K562 (cell line): ENCODE data around the gene GATAD2B. TPM values are rescaled to one million over a fixed set of nuclear protein-coding genes. Genes with fewer than 3 reads are reported as not detected.
A peak's percentile ranks its signal among the peaks of the same experiment; 100 is the strongest.

Experiments used
- CHD4 ChIP-seq: fragments of 200-600 bp; sonication (generic); IDR thresholded peaks from 3 replicates; pipeline ENCODE4 v1.6.1; 2012; ENCODE audit warnings: low read depth, mild to moderate bottlenecking, mixed read lengths, low read length, inconsistent platforms; ENCODE audit not compliant: insufficient read depth, insufficient replicate concordance, poor library complexity, severe bottlenecking
- ELF2 ChIP-seq: fragments of 250-450 bp; sonication (Bioruptor Pico); IDR thresholded peaks from 2 replicates; pipeline ENCODE4 v1.5.0; 2021; ENCODE audit warnings: mild to moderate bottlenecking
- FOXM1 ChIP-seq, 2 experiments: fragments of 450-650 bp in 1 of 2; sonication (generic) in 1 of 2; formaldehyde crosslinking in 1 of 2; IDR thresholded peaks; 2 replicates each; pipeline versions ENCODE4 v1.6.1 to v1.9.0; 2017 to 2022; ENCODE audit warnings: low read depth in 2 of 2, mild to moderate bottlenecking in 2 of 2, missing genetic modification reagents in 1 of 2, moderate library complexity in 1 of 2
- GATAD2A ChIP-seq: fragments of 450-650 bp; IDR thresholded peaks from 2 replicates; pipeline ENCODE4 v1.6.1; 2017
- GTF2F1 ChIP-seq: IDR thresholded peaks from 2 replicates; pipeline ENCODE4 v1.6.1; 2011; ENCODE audit warnings: low read depth, low read length, improper control_type of control experiment
- HMG20B ChIP-seq: fragments of 250-450 bp; sonication (Bioruptor Pico); IDR thresholded peaks from 2 replicates; pipeline ENCODE4 v1.5.0; 2021; ENCODE audit warnings: mild to moderate bottlenecking
- IRF1 ChIP-seq: sonication (generic); formaldehyde crosslinking; IDR thresholded peaks from 2 replicates; pipeline ENCODE4 v1.8.0; 2022; ENCODE audit warnings: missing genetic modification reagents, mild to moderate bottlenecking, borderline replicate concordance
- MECOM ChIP-seq: fragments of 250-450 bp; sonication (Bioruptor Pico); IDR thresholded peaks from 2 replicates; pipeline ENCODE4 v1.8.0; 2022; ENCODE audit warnings: inconsistent platforms
- PCBP2 ChIP-seq: fragments of 200-400 bp; formaldehyde crosslinking; IDR thresholded peaks from 2 replicates; pipeline ENCODE4 v1.6.1; 2018; ENCODE audit warnings: low read length, low read depth, mild to moderate bottlenecking, moderate library complexity; ENCODE audit not compliant: poor library complexity, severe bottlenecking
- PRDM10 ChIP-seq: fragments of 450-650 bp; IDR thresholded peaks from 2 replicates; pipeline ENCODE4 v1.6.1; 2018; ENCODE audit not compliant: partially characterized antibody
- PTTG1 ChIP-seq: fragments of 450-650 bp; IDR thresholded peaks from 2 replicates; pipeline ENCODE4 v1.6.1; 2016; ENCODE audit warnings: low read depth, mild to moderate bottlenecking, missing genetic modification characterization, missing compliant biosample characterization
- STAT5B ChIP-seq: fragments of 250-450 bp; sonication (Bioruptor Pico); IDR thresholded peaks from 2 replicates; pipeline ENCODE4 v1.8.0; 2021; ENCODE audit warnings: mild to moderate bottlenecking, inconsistent platforms
- TAF9B ChIP-seq: fragments of 450-650 bp; IDR thresholded peaks from 2 replicates; pipeline ENCODE4 v1.6.1; 2018; ENCODE audit warnings: mild to moderate bottlenecking; ENCODE audit not compliant: partially characterized antibody
- TCFL5 ChIP-seq: fragments of 250-450 bp; sonication (Bioruptor Pico); conservative IDR thresholded peaks from 2 replicates; pipeline ENCODE4 v1.6.1; 2021; ENCODE audit warnings: mild to moderate bottlenecking, moderate library complexity, matching md5 sums
- TEAD2 ChIP-seq: fragments of 450-650 bp; IDR thresholded peaks from 2 replicates; pipeline ENCODE4 v1.6.1; 2016; ENCODE audit warnings: missing genetic modification characterization, control low read depth, missing compliant biosample characterization
- THAP7 ChIP-seq: fragments of 250-450 bp; sonication (Bioruptor Pico); IDR thresholded peaks from 2 replicates; pipeline ENCODE4 v1.5.0; 2021
- TRIM25 ChIP-seq: fragments of 450-650 bp; IDR thresholded peaks from 2 replicates; pipeline ENCODE4 v1.7.0; 2016; ENCODE audit warnings: borderline replicate concordance
- ZNF395 ChIP-seq: fragments of 200-800 bp; sonication (Bioruptor generic); IDR thresholded peaks from 2 replicates; pipeline ENCODE4 v1.6.1; 2017; ENCODE audit warnings: missing genetic modification characterization, missing compliant biosample characterization
- polyA plus RNA-seq, 8 experiments: library from polyadenylated mRNA; depleted of rRNA in 4 of 8; stranded (reverse) in 5 of 8; unstranded in 3 of 8; fragments of >200 nt; fragmentation: Nextera tagmentation in 2 of 8; fragmentation: Illumina TruSeq in 1 of 8; extraction: Ambion mirVana in 2 of 8; extraction: Trizol in 1 of 8; gene quantifications; 2 replicates each; pipeline versions ENCODE4 v1.2.1 to v1.2.3, GENCODE V29; 2011 to 2014; ENCODE audit warnings: inconsistent platforms in 1 of 8, missing spikeins in 1 of 8
- total RNA-seq, 7 experiments: library from RNA; depleted of rRNA in 6 of 7; stranded (reverse); fragments of >200 nt in 6 of 7; fragmentation: Illumina TruSeq in 2 of 7; extraction: Trizol in 2 of 7; gene quantifications; 2 replicates each; pipeline versions ENCODE4 v1.2.1 to v1.2.3, GENCODE V29; 2011 to 2021; ENCODE audit warnings: low replicate concordance in 1 of 7

Gene GATAD2B
- total and polyA plus RNA-seq, 9 of the 15 experiments (the other 6 are each of a cell fraction or from before 2014, with no cell fraction given), result 1.5 to 40.2 (median 4.9) TPM

GRCh38 chr1:153945795-153946621, 23.2 kb upstream of the GATAD2B start (continued):
- 0 out of 2 replicates have a peak, but pooled peaks have one; percentile 10 for TF ChIP-seq IRF1 (CRISPR knock-in tag)
- TF ChIP-seq TRIM25, result no peak
- no peak for TF ChIP-seq GATAD2A
- no peak for TF ChIP-seq PTTG1 (tag)
- TF ChIP-seq PRDM10, result peak; percentile 69
- no peak for TF ChIP-seq MECOM
- TF ChIP-seq HMG20B (CRISPR knock-in tag), result no peak
- TF ChIP-seq TEAD2, result no peak
- TF ChIP-seq FOXM1 (IDR thresholded peaks at IDR 0.05; ENCODE audit: low read depth), result no peak
- no peak for TF ChIP-seq FOXM1 (CRISPR knock-in tag; IDR thresholded peaks at IDR 0.05; ENCODE audit: low read depth)
- TF ChIP-seq PCBP2, result no peak
- no peak for TF ChIP-seq GTF2F1
- TF ChIP-seq THAP7 (CRISPR knock-in tag), result peak; percentile 51; the same call in 1 of the 2 replicates
- TF ChIP-seq TAF9B, result no peak
- no peak for TF ChIP-seq STAT5B
- no peak for TF ChIP-seq ZNF395 (CRISPR knock-in tag)
- TF ChIP-seq CHD4, result no peak
- peak; percentile 54; the same call in 1 of the 2 replicates for TF ChIP-seq ELF2
- no peak for TF ChIP-seq TCFL5
